H1 (cell line): ENCODE results near the gene OGT. TPM values are rescaled to one million over a fixed set of nuclear protein-coding genes. Genes with fewer than 3 reads are reported as not detected.

Experiments used
- CTCF ChIA-PET: fragments of 300-600 bp; sonication (Branson Sonifier 250); formaldehyde crosslinking; loops from one replicate; lab custom pipeline; 2021; ENCODE audit not compliant: partially characterized antibody; lab: Charles Lee
- POLR2A ChIA-PET: fragments of 300-600 bp; sonication (Branson Sonifier 250); formaldehyde crosslinking; loops from one replicate; lab custom pipeline; 2021; ENCODE audit warnings: inconsistent platforms; ENCODE audit not compliant: partially characterized antibody; lab: Charles Lee
- DNase-seq, 2 experiments: peaks; one replicate each; pipeline versions ENCODE4 v3.0.0 to v3.0.0-alpha.2; 2010 to 2022; ENCODE audit warnings: low spot score in 2 of 2, low read depth in 1 of 2, mixed read lengths in 1 of 2
- FAIRE-seq: peaks from 2 replicates; lab custom pipeline; 2011; peaks lifted over from hg19 to GRCh38; lab: Jason Lieb, UNC
- H2AFZ ChIP-seq: 2 replicates; pipeline ENCODE4 v1.8.1; 2012; ENCODE audit warnings: low read length, inconsistent platforms
- H2AK5ac ChIP-seq: 2 replicates; pipeline ENCODE4 v1.6.1; 2013; ENCODE audit warnings: low read depth, low read length
- H2BK120ac ChIP-seq: replicated peaks from 2 replicates; pipeline ENCODE3; 2013; ENCODE audit warnings: low read depth, low read length, inconsistent platforms
- H2BK12ac ChIP-seq: 2 replicates; pipeline ENCODE4 v1.6.1; 2013; ENCODE audit warnings: low read depth, low read length
- H2BK15ac ChIP-seq: 2 replicates; pipeline ENCODE4 v1.6.1; 2013; ENCODE audit warnings: low read length
- H2BK20ac ChIP-seq: 2 replicates; pipeline ENCODE4 v1.6.1; 2013; ENCODE audit warnings: low read length
- H2BK5ac ChIP-seq: 2 replicates; pipeline ENCODE4 v1.6.1; 2013; ENCODE audit warnings: low read depth, low read length
- H3K14ac ChIP-seq: 2 replicates; pipeline ENCODE4 v1.6.1; 2013; ENCODE audit warnings: inconsistent platforms; ENCODE audit not compliant: insufficient read length
- H3K18ac ChIP-seq: 2 replicates; pipeline ENCODE4 v1.6.1; 2013; ENCODE audit warnings: low read length; ENCODE audit errors: extremely low read depth
- H3K23ac ChIP-seq: 2 replicates; pipeline ENCODE4 v1.6.1; 2013; ENCODE audit warnings: inconsistent platforms; ENCODE audit not compliant: insufficient read length
- H3K23me2 ChIP-seq: 2 replicates; pipeline ENCODE4 v1.6.1; 2013; ENCODE audit warnings: low read depth, low read length
- H3K27ac ChIP-seq: 2 replicates; pipeline ENCODE4 v1.6.1; 2011; ENCODE audit warnings: low read depth, low read length, inconsistent platforms
- H3K27me3 ChIP-seq, 4 experiments: replicated peaks in 1 of 4; 1 replicate in 1 of 4; 2 replicates in 3 of 4; pipeline versions ENCODE4 v1.6.1 to v1.8.1; 2011 to 2013; ENCODE audit warnings: low read length in 3 of 4, mild to moderate bottlenecking in 3 of 4, inconsistent platforms in 2 of 4, mixed read lengths in 2 of 4, moderate library complexity in 1 of 4; ENCODE audit not compliant: control insufficient read depth in 3 of 4, insufficient read depth in 3 of 4; ENCODE audit errors: extremely low read depth in 1 of 4
- H3K36me3 ChIP-seq, 4 experiments: 2 replicates each; pipeline versions ENCODE4 v1.6.1 to v1.8.1; 2011 to 2013; ENCODE audit warnings: mild to moderate bottlenecking in 4 of 4, low read length in 3 of 4, moderate library complexity in 2 of 4, control low read depth in 1 of 4, inconsistent platforms in 1 of 4; ENCODE audit not compliant: insufficient read depth in 4 of 4, control insufficient read depth in 2 of 4
- H3K4ac ChIP-seq: replicated peaks from 2 replicates; pipeline ENCODE3; 2013; ENCODE audit warnings: low read length, low read depth, mixed read lengths, inconsistent platforms; ENCODE audit not compliant: insufficient read length
- H3K4me1 ChIP-seq, 4 experiments: replicated peaks in 1 of 4; 1 replicate in 1 of 4; 2 replicates in 3 of 4; pipeline versions ENCODE4 v1.6.1 to v1.8.1; 2011 to 2013; ENCODE audit warnings: low read length in 3 of 4, inconsistent platforms in 2 of 4, mixed read lengths in 1 of 4; ENCODE audit not compliant: insufficient read depth in 4 of 4, control insufficient read depth in 3 of 4
- H3K4me2 ChIP-seq, 2 experiments: 2 replicates each; pipeline versions ENCODE4 v1.6.1 to v1.8.1; 2011 to 2013; ENCODE audit warnings: low read depth in 2 of 2, low read length in 2 of 2, control low read depth in 1 of 2, inconsistent platforms in 1 of 2, mild to moderate bottlenecking in 1 of 2; ENCODE audit not compliant: insufficient read depth in 1 of 2
- H3K4me3 ChIP-seq, 4 experiments: fragments of 200-600, 300-600 bp in 1 of 4; sonication (generic), shearing (Covaris generic), sonication (Bioruptor Twin) in 1 of 4; 2 replicates each; pipeline versions ENCODE4 v1.5.1 to v1.8.1; 2011 to 2016; ENCODE audit warnings: low read length in 4 of 4, low read depth in 3 of 4, control low read depth in 2 of 4, inconsistent platforms in 2 of 4, mild to moderate bottlenecking in 2 of 4, mixed read lengths in 1 of 4, moderate library complexity in 1 of 4; ENCODE audit not compliant: insufficient read depth in 2 of 4; ENCODE audit errors: extremely low read depth in 1 of 4
- H3K56ac ChIP-seq: replicated peaks from 2 replicates; pipeline ENCODE3; 2013; ENCODE audit warnings: low read depth, mild to moderate bottlenecking, mixed read lengths, low read length, inconsistent platforms; ENCODE audit not compliant: insufficient read length
- H3K79me1 ChIP-seq: 2 replicates; pipeline ENCODE4 v1.6.1; 2013; ENCODE audit warnings: low read depth, low read length, control low read depth
- H3K79me2 ChIP-seq, 2 experiments: 2 replicates each; pipeline versions ENCODE4 v1.6.1 to v1.8.1; 2012 to 2013; ENCODE audit warnings: low read length in 2 of 2, mild to moderate bottlenecking in 2 of 2, inconsistent platforms in 1 of 2; ENCODE audit not compliant: insufficient read depth in 2 of 2, control insufficient read depth in 1 of 2
- H3K9ac ChIP-seq, 4 experiments: replicated peaks in 1 of 4; 1 replicate in 1 of 4; 2 replicates in 3 of 4; pipeline versions ENCODE4 v1.6.1 to v1.8.1; 2011 to 2013; ENCODE audit warnings: low read depth in 3 of 4, low read length in 3 of 4, control low read depth in 2 of 4, mild to moderate bottlenecking in 2 of 4, moderate library complexity in 2 of 4, inconsistent platforms in 1 of 4; ENCODE audit errors: extremely low read depth in 1 of 4
- H3K9me3 ChIP-seq, 2 experiments: 2 replicates each; pipeline versions ENCODE4 v1.6.1 to v1.8.1; 2012 to 2013; ENCODE audit warnings: mild to moderate bottlenecking in 2 of 2, moderate library complexity in 2 of 2, control low read depth in 1 of 2, inconsistent platforms in 1 of 2, low read depth in 1 of 2, low read length in 1 of 2, mixed read lengths in 1 of 2; ENCODE audit not compliant: insufficient read depth in 2 of 2
- H4K20me1 ChIP-seq, 2 experiments: replicated peaks in 1 of 2; 2 replicates each; pipeline versions ENCODE3 to v1.8.1; 2011 to 2013; ENCODE audit warnings: inconsistent platforms in 2 of 2, low read length in 2 of 2, mild to moderate bottlenecking in 1 of 2; ENCODE audit not compliant: insufficient read depth in 2 of 2, control insufficient read depth in 1 of 2
- H4K5ac ChIP-seq: 2 replicates; pipeline ENCODE4 v1.6.1; 2013; ENCODE audit warnings: low read length, low read depth, mixed read lengths, inconsistent platforms; ENCODE audit not compliant: insufficient read length
- H4K8ac ChIP-seq: 2 replicates; pipeline ENCODE4 v1.8.0; 2013; ENCODE audit warnings: mild to moderate bottlenecking, moderate library complexity, low read length, inconsistent platforms; ENCODE audit not compliant: insufficient read depth; ENCODE audit errors: extremely low read depth
- H4K91ac ChIP-seq: replicated peaks from 2 replicates; pipeline ENCODE3; 2013; ENCODE audit warnings: low read length, mixed read lengths, inconsistent platforms; ENCODE audit not compliant: insufficient read length
- RBBP5 ChIP-seq: IDR thresholded peaks from 2 replicates; pipeline ENCODE4 v1.7.1; 2012; ENCODE audit warnings: low read depth, mild to moderate bottlenecking, inconsistent platforms, low read length, moderate library complexity, borderline replicate concordance
- WGBS, 2 experiments: shearing (Covaris generic) in 1 of 2; methylation state at CpG; one replicate each; pipeline versions ENCODE4 v1.1.6 to v1.1.7; 2013 to 2015; ENCODE audit warnings: low lambda C conversion rate in 2 of 2, mixed read lengths in 2 of 2, inconsistent platforms in 1 of 2, low coverage in 1 of 2, missing lambda C conversion rate in 1 of 2; ENCODE audit not compliant: insufficient replicate concordance in 2 of 2, insufficient coverage in 1 of 2, insufficient read length in 1 of 2; ENCODE audit errors: extremely low coverage in 1 of 2, missing lambda C conversion rate in 1 of 2; 5-methylcytosine and 5-hydroxymethylcytosine counted together
- polyA plus RNA-seq, 7 experiments: library from polyadenylated mRNA; depleted of rRNA in 3 of 7; stranded (reverse) in 5 of 7; unstranded in 2 of 7; fragments of >200 nt in 5 of 7; fragments of 200-250 nt in 2 of 7; gene quantifications; 1 replicate in 5 of 7; 2 replicates in 1 of 7; 4 replicates in 1 of 7; pipeline versions ENCODE4 v1.2.1 to v1.2.3, GENCODE V29; 2011 to 2013; ENCODE audit warnings: missing spikeins in 2 of 7, mixed read lengths in 2 of 7
- total RNA-seq: library from RNA; stranded (reverse); fragmentation: NEBNext Ultra II Directional; extraction: Animal tissue kit (Norgen Biotek cat#: 25700); gene quantifications from 2 replicates; pipeline ENCODE4 v1.2.1, GENCODE V29; 2021

OGT gene
- total and polyA plus RNA-seq, 2 of the 8 experiments (the other 6 are each of a cell fraction or from before 2014, with no cell fraction given) = 130 to 169 TPM

DNA sequence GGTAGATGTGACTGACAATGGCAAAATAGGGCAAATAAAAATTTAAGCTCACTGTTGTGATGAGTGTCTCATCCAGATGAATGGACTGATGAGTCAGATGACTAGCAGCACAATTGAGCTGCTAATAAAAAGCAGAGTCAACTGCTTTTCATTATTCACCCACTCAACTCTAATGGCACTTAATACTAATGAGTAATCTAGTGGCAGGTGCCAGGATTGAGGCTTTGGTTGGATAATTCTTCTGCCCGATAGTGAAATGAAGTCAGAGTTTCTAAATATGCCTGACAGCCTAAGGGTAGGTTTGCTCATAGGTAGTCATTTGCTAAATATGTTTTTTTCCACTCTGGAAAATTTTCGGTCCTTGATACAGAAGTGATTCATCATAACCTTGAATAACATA lies 10.4 kb downstream of the OGT start:
- H4K5ac ChIP-seq = no peak overlapping the region
- no peak overlapping the region for H3K4ac ChIP-seq
- ChIA-PET POLR2A (interaction anchor here (1.1 to 7.0 kb wide), 4 partner anchors 9 to 27 kb away, joined by 3 to 60 read pairs (median 4); partner anchors contain the start of gene OGT), CTCF (no interaction called here)
- FAIRE-seq (no peak), DNase-seq (no peak)
- peaks cover 12 to 25% of the 10 kb centered on the region in 2 experiments for H4K20me1 ChIP-seq
- no peak overlapping the region for H3K18ac ChIP-seq
- WGBS, 2 experiments = 100% methylated on average over 2 of the region's 2 CpGs; no CpG with 5 or more reads in 1 of the 2 experiments
- peaks cover 0 to 4% (median 1%) of the 10 kb centered on the region in 4 experiments; a peak in 2 of 7 replicates for H3K4me1 ChIP-seq
- H3K4me3 ChIP-seq = no peak overlapping the region
- H4K91ac ChIP-seq = no peak overlapping the region
- no peaks in the 10 kb centered on the region for H3K23me2 ChIP-seq
- peaks cover 15 to 99% of the 10 kb centered on the region in 2 experiments for H3K79me2 ChIP-seq
- no peak overlapping the region for H3K56ac ChIP-seq
- no peak overlapping the region for H2BK20ac ChIP-seq
- no peak overlapping the region for H2AK5ac ChIP-seq
- no peak overlapping the region for H3K14ac ChIP-seq
- H2BK5ac ChIP-seq = no peak overlapping the region
- no peak overlapping the region for H3K27ac ChIP-seq
- no peak overlapping the region for H4K8ac ChIP-seq
- H3K23ac ChIP-seq = no peak overlapping the region
- H2BK120ac ChIP-seq = no peak overlapping the region
- no peak overlapping the region for H3K9ac ChIP-seq
- no peaks in the 10 kb centered on the region for H3K79me1 ChIP-seq
- H3K27me3 ChIP-seq = no peaks in the 10 kb centered on the region
- H3K9me3 ChIP-seq = no peaks in the 10 kb centered on the region
- no peak overlapping the region for H2BK12ac ChIP-seq
- peaks cover 5 to 64% (median 18%) of the 10 kb centered on the region in 4 experiments; a peak in 7 of 8 replicates for H3K36me3 ChIP-seq
- no peak overlapping the region for H2BK15ac ChIP-seq
- no peak overlapping the region for H2AFZ ChIP-seq
- no peak overlapping the region for H3K4me2 ChIP-seq
- no peak for TF ChIP-seq RBBP5
